Glutamatergic neuron (in vitro differentiated cells): ENCODE measurements around the gene RPP21. TPM values are rescaled to one million over a fixed set of nuclear protein-coding genes. Genes with fewer than 3 reads are reported as not detected.

ENCODE experiments used
- DNase-seq: peaks from one replicate; pipeline ENCODE4 v3.0.0; 2022
- H3K27ac Mint-ChIP-seq: one replicate; pipeline ENCODE4 v1.8.0; 2020; ENCODE audit warnings: mild to moderate bottlenecking, mixed read lengths, inconsistent platforms; ENCODE audit not compliant: unreplicated experiment
- H3K27me3 Mint-ChIP-seq: one replicate; pipeline ENCODE4 v1.8.0; 2020; ENCODE audit warnings: mild to moderate bottlenecking, moderate library complexity, mixed read lengths, inconsistent platforms; ENCODE audit not compliant: unreplicated experiment
- H3K36me3 Mint-ChIP-seq: one replicate; pipeline ENCODE4 v1.8.0; 2020; ENCODE audit warnings: mild to moderate bottlenecking, mixed read lengths, inconsistent platforms; ENCODE audit not compliant: unreplicated experiment
- H3K4me1 Mint-ChIP-seq: one replicate; pipeline ENCODE4 v1.8.0; 2020; ENCODE audit warnings: mild to moderate bottlenecking, low read depth, mixed read lengths, inconsistent platforms; ENCODE audit not compliant: unreplicated experiment
- H3K4me3 Mint-ChIP-seq: one replicate; pipeline ENCODE4 v1.8.0; 2020; ENCODE audit warnings: mild to moderate bottlenecking, mixed read lengths, inconsistent platforms; ENCODE audit not compliant: unreplicated experiment
- H3K9me3 Mint-ChIP-seq: one replicate; pipeline ENCODE4 v1.8.0; 2020; ENCODE audit warnings: mild to moderate bottlenecking, moderate library complexity, mixed read lengths, inconsistent platforms; ENCODE audit not compliant: unreplicated experiment
- CTCF ChIP-seq: fragments of 200-600 bp; sonication (generic); IDR thresholded peaks from one replicate; pipeline ENCODE4 v1.5.0; 2021; ENCODE audit not compliant: partially characterized antibody, unreplicated experiment
- total RNA-seq: library from RNA; stranded (reverse); fragmentation: NEBNext Ultra II Directional; extraction: Animal tissue kit (Norgen Biotek cat#: 25700); gene quantifications from one replicate; pipeline ENCODE4 v1.2.1, GENCODE V29; 2021; ENCODE audit not compliant: unreplicated experiment

Gene RPP21
- total RNA-seq, 1 donor from 2014 or later: 36.7 TPM

- H3K4me3 Mint-ChIP-seq: no peak overlapping the region
- no peak overlapping the region for H3K27ac Mint-ChIP-seq
- H3K4me1 Mint-ChIP-seq: no peaks in the 10 kb centered on the region
- H3K27me3 Mint-ChIP-seq: no peaks in the 10 kb centered on the region
- no peaks in the 10 kb centered on the region for H3K9me3 Mint-ChIP-seq
- TF ChIP-seq CTCF: no peak
- DNase-seq: no peak
- no peaks in the 10 kb centered on the region for H3K36me3 Mint-ChIP-seq
Measured at GRCh38 chr6:30352550-30352949, 7.6 kb downstream of the RPP21 start.

DNA sequence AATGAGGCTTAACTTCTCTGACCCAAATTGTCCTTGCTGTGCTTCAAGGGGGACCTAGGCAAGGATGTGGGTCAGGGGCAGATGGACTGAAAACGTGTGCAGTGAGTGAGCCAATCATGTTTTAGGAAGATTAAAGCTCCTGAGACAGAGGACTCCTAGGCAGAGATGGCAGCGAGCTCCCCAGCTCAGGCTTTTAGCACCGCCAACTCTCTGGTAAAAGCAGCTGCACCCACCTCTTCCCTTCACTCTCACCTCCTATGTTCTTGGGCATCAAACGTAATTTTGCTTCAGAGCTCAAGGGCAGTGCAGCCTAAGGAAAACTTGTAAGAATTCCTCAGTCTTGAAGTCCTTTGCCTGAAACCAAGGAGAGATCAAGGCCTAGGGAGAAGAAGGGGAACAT, 10.3 kb downstream of the RPP21 start:
- no peak for TF ChIP-seq CTCF
- H3K27me3 Mint-ChIP-seq: peaks cover 2% of the 10 kb centered on the region
- DNase-seq: no peak
- H3K27ac Mint-ChIP-seq: no peak overlapping the region
- no peaks in the 10 kb centered on the region for H3K36me3 Mint-ChIP-seq
- H3K4me1 Mint-ChIP-seq: no peaks in the 10 kb centered on the region
- no peak overlapping the region for H3K4me3 Mint-ChIP-seq
- no peaks in the 10 kb centered on the region for H3K9me3 Mint-ChIP-seq

- Mint-ChIP-seq H3K27me3 (peaks cover 2% of the 10 kb centered on the region), H3K9me3 (no peaks in the 10 kb centered on the region), H3K4me1 (no peaks in the 10 kb centered on the region), H3K4me3 (no peak overlapping the region), H3K27ac (no peak overlapping the region), H3K36me3 (no peaks in the 10 kb centered on the region)
- DNase-seq: no peak
- no peak for TF ChIP-seq CTCF
Measured at GRCh38 chr6:30356536-30356935, 11.6 kb downstream of the RPP21 start.

DNA sequence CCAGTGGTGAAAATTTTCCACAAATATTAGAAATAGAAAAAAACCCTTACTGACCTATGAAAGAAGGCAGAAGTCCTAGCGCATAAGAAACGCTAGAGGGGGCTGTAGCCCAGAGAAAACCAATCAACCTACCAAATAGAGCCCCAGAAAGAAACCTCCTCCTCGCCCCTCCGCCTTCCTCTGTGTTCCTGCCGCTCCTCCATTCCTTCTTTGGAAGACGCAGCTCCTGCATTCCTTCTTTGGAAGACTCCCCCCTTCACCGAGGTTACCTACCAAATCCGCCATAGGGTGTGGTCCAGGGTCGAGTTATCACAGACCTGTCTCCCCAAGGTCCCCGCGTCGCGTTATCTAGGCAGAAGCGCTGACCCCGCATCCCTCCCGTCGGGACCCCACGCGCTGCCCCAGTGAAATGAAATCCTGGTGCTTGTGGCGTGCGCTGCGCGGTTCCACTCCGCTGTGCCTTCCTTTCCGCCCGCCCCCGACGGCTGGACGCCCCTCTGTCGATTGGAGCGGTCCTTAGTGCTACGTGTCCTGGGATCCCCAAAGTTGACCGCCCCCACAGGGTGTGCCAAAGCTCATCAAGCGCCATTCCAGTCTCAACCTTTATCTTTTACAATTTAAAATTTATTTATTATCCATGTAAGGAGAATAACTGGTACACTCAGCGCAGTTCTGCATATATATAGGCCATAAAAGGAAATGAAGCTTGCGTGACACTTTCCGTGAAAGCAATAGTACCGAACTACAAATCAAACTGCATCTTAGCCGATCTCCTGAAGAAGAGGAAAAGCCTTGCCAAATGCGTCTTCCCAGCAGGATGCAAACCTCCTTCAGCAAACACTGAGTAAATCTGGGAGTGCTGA, 13.0 kb downstream of the RPP21 start:
- Mint-ChIP-seq H3K4me3 (peak overlapping the region; percentile 97), H3K27ac (peak overlapping the region; percentile 56), H3K4me1 (no peaks in the 10 kb centered on the region), H3K27me3 (peaks cover 4% of the 10 kb centered on the region), H3K36me3 (peaks cover 5% of the 10 kb centered on the region), H3K9me3 (no peaks in the 10 kb centered on the region)
- peak; percentile 71 for DNase-seq
- peak; percentile 72 for TF ChIP-seq CTCF

GRCh38 chr6:30359276-30359675, 14.3 kb downstream of the RPP21 start:
- Mint-ChIP-seq H3K36me3 (peaks cover 5% of the 10 kb centered on the region), H3K27me3 (peaks cover 4% of the 10 kb centered on the region), H3K4me3 (no peak overlapping the region), H3K27ac (no peak overlapping the region), H3K4me1 (no peaks in the 10 kb centered on the region), H3K9me3 (no peaks in the 10 kb centered on the region)
- DNase-seq: no peak
- TF ChIP-seq CTCF: no peak
